Suppressor macrophage (primary cell): Measurements from ENCODE around the gene EXD3.

Source experiments
- DNase-seq, 4 experiments: peaks; one replicate each; pipeline ENCODE4 v3.0.0-alpha.2; 2020 to 2022

Gene EXD3

DNA sequence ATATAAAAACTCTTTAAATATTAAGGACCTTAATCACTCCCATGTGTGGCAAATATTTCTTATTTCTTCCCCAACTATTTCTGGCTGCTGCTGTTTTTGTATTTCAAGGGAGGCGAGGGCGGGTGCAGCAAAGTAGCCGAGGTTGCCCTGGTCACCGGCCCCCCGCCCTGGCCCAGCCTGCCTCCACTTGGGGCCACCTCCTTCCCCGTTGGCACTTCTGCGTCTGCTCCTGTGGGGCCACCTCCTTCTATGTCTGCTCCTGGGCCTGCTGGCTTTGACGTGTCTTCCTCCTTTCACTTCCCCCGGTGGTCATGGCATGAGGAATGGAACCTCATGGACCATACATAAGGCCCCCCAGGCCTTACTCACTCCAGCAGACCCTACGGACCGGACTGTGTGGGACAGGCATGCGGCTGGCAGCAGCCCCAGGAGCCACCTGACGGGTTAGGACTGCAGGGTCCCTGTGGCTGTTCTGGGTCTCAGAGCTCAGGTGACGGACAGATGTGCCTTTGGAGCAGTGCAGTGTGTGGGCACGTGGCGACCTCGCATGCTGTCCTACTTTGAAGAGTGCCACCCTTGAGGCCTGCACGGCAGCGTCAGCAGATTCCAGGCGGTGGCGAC, 24.0 kb upstream of the EXD3 start:
- DNase-seq: peak; percentile 59 to 77 (median 74)

DNA sequence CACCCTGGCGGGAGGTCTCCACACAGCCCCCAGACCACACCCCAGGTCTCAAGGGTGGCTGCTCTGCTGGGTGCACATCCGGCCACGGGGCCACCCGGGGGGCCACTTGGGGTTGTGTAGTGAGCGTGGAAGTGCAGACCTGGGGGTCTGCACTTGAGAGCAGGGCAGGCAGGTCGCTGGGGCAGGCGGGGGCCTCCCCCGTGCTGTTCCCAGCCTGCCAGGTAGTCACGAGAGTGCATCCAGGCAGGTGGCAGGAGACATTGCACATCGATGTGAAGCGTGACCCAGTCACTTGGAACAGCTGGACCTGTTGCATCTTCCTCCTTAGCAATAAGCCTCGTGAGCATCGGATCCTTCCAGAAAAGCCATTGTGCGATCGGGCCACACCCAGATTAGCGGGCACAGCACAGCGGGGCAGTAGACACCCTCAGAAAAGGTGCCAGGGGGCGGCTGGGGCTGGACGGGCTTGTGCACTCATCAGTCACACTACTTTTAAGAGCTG, 23.0 kb upstream of the EXD3 start:
- no peak for DNase-seq

- DNase-seq: peak; percentile 85 to 92 (median 90)
Measured at GRCh38 chr9:137445275-137445807, 22.4 kb upstream of the EXD3 start.

DNA sequence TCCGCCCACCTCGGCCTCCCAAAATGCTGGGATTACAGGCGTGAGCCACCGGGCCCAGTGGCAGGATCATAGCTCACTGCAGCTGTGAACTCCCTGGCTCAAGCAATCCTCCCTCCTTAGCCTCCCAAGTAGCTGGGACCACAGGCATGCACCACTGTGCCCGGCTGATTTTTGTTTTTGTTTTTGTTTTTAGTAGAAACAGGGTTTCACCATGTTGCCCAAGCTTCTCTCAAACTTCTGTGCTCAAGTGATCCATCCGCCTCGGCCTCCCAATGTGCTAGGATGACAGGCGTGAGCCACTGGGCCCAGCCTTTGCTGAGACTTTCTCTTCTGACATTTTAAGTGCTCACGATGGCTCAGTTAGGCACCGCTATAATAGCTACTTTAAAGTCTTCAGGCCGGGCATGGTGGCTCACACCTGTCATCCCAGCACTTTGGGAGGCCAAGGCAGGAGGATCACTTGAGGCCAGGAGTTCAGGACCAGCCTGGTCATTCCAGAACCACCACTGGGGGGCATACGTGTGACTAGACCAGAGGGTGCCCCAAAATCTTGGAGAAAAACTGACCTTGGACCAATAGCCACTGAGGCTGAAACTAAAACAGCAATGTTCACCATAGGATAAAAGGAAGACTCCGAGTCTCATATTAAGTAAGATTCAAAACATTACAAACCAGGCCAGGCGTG, 21.3 kb upstream of the EXD3 start:
- DNase-seq: no peak

GRCh38 chr9:137441935-137442321, 19.0 kb upstream of the EXD3 start:
- DNase-seq: no peak

DNA sequence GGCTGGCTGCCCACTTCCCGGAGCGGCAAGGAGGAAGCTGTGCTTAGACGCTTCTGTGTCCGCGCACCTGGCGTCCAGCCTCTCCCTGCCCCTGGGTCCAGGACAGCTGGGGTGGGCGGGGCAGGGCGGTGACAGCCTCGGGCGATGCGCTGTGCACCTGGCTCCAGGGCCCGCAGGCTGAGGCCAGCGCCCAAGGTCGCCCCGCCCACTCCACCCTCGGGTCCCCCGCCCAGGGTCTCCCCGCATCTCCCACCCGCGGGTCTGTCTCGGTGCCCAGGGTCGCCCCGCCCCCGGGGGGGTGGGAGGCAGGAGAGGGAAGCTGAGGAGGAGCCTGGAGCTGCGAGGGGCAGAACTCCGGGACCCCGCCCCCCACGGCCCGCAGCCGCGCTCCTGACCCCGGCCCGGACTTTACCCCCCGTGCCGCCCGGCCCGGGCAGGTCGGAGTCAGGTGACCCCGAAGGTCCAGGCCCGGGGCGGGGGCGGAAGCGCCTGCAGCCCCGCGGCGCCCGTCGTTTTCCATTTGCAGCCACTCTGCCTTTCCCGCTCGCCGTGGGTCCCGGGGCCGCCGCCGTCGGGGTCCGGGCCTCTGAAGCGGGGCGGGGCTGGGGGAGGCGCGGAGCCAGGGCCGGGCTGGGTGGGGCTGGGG, 18.4 kb upstream of the EXD3 start, which contains the start of gene ENTPD8:
Gene ENTPD8 (minus strand): TSS at position 69 of the 646 bp plus-strand sequence. CDS start 3,072 bp downstream, outside the sequence.
- peak in 2 of 4 experiments; percentile 26 to 40 for DNase-seq

- DNase-seq: no peak
Measured at GRCh38 chr9:137439158-137439714, 16.3 kb upstream of the EXD3 start.

DNA sequence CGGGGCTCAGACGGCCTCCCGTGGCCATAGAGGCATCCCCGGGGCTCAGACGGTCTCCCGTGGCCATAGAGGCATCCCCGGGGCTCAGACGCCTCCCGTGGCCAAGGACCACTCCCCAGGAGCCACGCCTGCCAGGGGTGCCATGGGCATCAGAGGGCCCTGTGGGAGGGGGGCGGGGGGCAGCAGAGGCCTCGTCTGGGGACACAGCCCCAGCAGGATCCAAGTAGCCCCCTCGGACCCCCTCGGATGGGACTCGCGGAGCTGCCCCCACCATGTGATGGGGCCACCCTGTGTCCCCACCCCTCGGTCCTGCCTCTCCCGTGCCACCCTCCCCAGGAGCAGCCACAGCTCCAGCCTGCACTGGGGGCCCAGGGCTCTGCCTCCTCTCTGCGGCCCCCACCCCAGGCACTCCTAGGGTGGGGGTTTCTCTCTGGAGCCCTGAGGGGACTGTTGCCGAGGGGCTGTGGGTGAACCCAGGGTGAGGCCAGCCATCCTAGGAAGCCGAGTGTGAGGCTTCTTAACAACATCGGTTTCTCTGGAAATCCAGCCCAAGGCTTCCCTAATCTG, 15.7 kb upstream of the EXD3 start:
- DNase-seq: no peak

- DNase-seq: no peak
Measured at GRCh38 chr9:137437691-137438590, 15.0 kb upstream of the EXD3 start.

DNA sequence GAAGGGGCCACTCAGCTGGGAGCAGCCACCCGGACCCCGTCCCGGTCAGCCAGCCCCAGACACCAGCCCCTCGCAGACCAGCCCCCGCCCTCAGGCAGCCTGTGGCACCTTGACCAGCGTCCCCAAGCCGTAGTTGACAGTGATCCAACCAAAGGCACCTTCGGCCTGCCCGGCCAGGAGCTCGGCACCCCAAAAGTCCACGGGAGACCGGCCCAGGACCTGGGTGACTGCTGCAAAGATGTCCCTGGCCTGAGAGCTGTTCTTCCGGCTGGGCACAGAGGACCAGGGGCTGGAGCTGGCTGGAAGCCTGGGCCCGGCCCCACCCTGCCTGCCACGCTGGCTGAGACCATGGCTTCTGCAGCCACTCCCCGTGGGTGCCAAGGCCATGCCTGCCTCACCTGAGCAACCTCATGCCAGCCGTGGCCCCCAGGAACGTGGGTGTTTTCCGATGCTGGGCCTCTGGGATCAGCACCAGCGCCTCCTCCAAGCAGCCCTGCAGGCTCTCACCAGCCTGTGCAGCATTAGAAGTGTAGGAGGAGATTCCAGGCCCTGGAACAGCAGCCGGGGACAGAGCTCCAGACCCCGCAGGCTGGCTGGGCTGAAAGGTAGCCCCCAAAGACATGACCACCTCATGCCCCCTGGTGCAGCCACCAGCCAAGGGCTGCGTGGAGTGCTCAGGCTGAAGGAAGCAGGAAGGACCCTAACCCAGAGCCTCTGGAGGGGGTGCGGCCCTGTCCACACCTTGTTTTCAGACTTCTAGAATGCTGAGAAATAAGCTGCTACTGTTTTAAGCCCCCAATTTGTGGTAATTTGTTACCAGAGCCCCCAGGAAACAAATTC, 14.0 kb upstream of the EXD3 start:
- no peak for DNase-seq

DNA sequence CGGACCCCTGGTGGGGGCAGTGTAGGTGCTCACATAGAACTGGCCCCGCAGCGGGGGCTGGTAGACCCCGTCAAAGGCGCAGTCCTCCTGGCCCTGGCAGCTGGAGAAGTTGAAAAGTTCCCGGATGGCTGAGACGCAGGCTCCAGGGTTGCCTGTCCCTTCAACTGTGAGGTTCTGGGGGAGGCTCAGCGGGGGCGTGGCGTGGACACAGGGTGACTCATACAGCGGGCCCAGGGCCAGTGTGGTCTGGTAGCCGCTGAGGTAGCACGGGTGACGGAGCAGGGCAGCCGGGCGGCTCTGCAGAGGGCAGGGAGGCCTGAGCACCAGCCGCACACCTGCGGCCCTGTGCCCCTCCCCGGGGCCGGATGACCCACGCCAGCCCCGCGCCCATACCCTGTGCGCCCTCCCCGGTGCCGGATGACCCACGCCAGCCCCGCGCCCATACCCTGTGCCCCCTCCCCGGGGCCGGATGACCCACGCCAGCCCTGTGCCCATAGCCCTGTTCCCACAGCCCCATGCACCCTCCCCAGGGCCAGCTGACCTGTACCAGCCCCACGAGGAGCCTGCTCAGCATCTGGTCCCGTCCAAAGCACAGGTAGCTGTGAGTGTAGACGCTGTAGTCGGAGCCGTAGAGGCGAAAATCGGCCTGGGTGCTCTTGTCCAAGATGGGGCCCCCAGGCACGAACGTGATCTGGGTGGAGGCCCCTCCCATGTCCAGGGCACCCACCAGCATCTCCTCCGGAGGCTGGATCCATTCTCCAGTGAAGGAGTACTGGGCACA, 13.2 kb upstream of the EXD3 start:
- peak; percentile 37 to 76 (median 64) for DNase-seq

- DNase-seq: no peak
Measured at GRCh38 chr9:137435381-137435891, 12.5 kb upstream of the EXD3 start.

DNA sequence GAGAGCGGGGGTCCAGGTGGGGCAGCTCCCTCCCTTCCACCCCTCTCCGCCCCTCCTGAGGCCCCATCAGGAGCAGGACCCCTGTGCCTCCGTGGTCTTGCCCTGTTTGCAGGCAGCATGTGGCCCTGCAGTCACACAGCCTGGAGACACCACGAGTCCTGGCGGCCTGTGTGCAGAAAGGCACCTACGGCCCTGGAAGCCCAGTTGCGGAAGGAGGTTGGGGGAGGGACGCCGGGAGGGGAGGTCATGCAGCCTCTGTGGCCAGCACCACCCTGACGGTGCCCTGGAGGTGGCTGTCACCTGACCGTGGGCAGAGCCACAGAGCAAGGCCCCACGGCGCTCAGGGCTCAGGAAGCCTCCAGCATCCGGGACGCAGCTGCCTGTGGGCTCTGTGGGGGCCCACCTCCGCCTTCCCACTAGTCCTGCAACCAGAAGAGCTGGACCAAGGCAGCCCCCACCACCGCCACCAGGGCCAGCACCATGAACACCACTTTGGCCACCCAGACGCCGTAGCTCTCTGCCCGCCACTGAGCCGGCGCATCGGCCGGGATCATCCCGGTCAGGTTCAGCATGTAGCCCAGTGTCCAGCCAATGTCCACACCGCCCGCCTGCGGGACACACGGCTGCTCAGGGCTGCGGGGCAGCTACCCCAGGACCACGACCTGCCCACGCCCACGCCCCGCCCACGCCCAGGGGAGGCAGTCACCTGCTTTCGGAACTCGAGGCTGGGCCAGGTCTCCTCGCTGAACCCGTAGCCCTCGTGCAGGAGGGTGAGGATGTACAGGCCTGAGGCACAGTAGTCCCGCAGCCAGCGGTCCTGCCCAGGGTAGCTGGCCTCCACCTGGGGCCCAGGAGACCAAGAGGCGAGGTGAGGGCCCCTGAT, 11.8 kb upstream of the EXD3 start:
- DNase-seq: peak in 3 of 4 experiments; percentile 36 to 60 (median 46)

DNA sequence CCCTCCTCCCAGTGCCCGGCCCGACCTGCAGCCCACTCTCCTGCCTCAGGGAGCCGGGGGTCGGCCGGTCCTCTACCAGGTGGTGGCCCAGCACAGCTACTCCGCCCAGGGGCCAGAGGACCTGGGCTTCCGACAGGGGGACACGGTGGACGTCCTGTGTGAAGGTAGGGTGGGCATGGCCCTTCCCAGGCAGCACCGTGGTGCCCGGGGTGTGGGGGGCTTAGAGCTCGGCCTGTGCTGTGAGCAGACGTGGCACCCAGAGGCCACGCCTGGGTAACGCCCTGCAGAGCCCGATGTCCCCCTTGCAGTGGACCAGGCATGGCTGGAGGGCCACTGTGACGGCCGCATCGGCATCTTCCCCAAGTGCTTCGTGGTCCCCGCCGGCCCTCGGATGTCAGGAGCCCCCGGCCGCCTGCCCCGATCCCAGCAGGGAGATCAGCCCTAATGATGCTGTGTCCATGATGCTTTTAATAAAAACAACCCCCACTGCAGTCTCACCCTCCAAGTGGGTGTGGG, 11.0 kb upstream of the EXD3 start:
- DNase-seq: no peak

DNA sequence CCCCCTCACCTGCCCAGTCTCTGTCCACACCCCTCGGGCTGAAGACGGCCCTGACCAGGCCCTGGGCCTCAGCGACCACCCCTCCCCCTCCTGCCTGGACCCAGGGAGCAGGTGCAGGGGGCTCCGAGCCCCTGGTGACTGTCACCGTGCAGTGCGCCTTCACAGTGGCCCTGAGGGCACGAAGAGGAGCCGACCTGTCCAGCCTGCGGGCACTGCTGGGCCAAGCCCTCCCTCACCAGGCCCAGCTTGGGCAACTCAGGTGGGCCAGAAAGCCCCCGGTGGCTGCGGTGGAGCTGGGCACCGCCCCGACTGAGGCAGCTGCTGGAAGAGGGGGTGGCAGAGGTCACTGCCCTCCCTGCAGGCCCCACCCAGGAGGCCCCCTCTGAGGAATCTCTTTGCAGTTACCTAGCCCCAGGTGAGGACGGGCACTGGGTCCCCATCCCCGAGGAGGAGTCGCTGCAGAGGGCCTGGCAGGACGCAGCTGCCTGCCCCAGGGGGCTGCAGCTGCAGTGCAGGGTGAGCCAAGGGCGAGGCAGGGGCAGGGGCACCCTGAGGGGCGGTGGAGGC, 10.5 kb upstream of the EXD3 start:
- DNase-seq: no peak

DNA sequence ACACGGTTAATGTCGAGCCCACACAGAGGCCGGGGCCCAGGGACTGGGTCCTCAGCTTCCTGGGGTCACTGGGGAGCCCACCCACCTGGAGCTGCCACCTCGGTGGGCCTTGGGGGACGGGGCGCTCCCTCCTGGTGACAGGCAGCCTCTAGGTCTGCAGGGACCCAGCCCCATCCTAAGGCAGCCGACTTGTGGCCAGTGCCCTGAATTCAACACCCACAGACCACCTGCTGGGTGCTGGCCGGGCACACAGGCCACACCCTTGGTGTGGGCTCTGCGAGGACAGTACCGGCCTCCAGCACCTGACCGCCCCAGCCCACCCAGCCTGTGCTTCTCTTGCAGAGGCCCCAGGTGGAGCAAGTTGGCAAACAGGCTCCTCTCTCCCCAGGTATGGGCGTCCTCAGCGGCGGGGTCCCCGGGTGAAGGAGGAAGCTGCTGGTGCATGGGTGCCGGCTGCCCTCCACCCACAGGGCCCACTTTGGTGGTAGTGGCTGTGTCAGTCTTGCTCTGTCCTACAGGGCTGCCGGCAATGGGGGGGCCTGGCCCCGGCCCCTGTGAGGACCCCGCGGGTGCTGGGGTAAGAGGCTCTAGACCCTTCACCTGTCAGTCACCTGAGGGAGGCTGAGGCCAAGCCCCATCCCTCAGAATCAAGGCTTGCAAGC, 9.9 kb upstream of the EXD3 start:
- DNase-seq: no peak

DNA sequence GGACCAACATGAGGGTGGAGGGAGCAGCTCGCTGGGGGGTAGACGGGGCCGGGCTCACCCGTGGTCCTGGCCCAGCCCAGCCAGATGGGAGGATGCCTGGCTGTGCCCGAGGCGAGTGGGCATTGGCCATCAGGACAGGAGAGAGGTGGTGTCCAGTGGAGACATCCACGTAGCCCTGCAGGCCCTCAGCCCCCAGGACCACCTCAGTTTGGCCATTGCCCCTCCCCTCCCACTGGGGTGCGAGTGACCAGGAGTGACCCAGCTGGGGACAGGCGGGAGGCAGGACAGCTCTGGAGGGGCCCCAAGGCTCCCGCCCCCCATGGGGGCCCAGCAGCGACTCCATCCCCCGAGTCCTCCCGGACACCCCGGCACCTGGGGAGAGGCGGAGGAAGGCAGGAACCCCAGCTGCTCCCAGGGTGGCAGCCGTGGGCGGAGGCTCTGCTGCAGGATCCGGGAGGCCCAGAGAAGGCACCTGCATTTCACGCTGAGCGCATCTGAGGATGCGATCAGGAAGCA, 8.5 kb upstream of the EXD3 start:
- no peak for DNase-seq
